OCI-M1 (cell line): ENCODE results near the gene C10orf67.

Experiments used
- DNase-seq: peaks from one replicate; lab custom pipeline; 2025; lab: John Stamatoyannopoulos, UW

Gene C10orf67

GRCh38 chr10:23195846-23196600 is 148.6 kb downstream of the C10orf67 start:
- DNase-seq, result no peak

GRCh38 chr10:23194966-23195845 is 149.4 kb downstream of the C10orf67 start:
- no peak for DNase-seq

GRCh38 chr10:23194471-23194965 is 150.1 kb downstream of the C10orf67 start:
- no peak for DNase-seq

- DNase-seq, result no peak
Observed at GRCh38 chr10:23193435-23194074, 151.0 kb downstream of the C10orf67 start.

DNA sequence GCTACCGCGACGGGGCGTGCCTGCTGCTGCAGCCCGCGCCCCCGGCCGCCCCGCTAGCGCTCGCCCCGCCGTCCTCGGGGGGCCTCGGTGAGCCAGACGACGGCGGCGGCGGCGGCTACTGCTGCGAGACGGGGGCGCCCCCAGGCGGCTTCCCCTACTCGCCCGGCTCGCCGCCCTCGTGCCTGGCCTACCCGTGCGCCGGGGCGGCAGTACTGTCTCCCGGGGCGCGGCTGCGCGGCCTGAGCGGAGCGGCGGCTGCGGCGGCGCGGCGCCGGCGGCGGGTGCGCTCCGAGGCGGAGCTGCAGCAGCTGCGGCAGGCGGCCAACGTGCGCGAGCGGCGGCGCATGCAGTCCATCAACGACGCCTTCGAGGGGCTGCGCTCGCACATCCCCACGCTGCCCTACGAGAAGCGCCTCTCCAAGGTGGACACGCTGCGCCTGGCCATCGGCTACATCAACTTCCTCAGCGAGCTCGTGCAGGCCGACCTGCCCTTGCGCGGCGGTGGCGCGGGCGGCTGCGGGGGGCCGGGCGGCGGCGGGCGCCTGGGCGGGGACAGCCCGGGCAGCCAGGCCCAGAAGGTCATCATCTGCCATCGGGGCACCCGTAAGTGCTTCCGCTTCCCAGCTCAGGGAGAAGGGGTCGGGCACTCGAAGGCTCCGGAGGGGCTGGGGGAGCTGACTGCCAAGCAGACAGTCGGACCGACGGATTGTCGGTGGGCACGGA is 151.7 kb downstream of the C10orf67 start:
- DNase-seq, result no peak

- DNase-seq, result no peak
Observed at GRCh38 chr10:23191764-23192711, 152.6 kb downstream of the C10orf67 start, which contains the start of gene PTF1A. Gene PTF1A, plus strand, starts transcription at chr10:23192312. Its CDS starts 219 bp downstream, at chr10:23192531.

DNA sequence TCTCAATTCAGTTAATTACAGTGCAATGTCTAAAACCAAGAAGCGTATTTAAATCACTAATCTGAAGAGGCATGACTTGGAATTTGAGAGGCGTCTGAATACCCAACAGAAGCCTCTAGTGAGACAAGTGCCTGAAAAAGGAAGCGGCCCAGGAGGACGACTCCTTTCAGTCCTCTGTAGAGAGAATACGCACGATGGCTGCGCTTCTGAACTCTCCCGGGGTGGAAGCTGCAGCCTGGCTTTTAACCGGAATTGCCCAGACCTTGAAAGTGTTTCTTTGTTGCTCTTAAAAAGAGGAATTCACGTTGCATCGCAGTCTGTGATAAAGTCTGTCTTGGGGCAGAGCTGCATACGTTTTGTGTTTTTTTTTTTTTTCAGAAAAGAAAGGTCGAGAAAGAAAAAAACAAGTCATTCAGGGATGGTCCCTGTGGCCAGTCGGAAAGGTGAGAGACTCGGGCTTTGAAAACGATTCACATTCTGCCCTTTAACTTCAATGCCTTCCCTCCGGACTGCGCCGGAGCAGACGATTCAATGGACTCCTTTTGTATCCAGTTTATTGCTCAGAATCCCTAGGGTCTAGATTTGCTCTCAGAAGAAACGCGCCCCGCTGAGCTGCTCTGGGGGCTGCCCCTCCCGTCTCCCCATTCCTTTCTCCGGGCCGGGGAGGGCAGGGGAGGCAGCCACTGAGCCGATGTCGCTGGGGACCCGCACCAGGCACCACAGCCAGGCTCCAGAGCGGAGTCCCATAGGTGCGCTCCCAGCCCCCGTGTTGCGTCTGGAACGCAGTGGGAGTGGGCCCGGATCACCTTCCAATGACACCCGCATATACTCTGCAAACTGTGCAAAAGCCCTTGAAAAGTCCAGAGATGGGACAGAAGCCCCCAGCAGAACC is 153.5 kb downstream of the C10orf67 start:
- DNase-seq, result no peak

GRCh38 chr10:23189024-23189423 is 155.6 kb downstream of the C10orf67 start:
- DNase-seq, result no peak

DNA sequence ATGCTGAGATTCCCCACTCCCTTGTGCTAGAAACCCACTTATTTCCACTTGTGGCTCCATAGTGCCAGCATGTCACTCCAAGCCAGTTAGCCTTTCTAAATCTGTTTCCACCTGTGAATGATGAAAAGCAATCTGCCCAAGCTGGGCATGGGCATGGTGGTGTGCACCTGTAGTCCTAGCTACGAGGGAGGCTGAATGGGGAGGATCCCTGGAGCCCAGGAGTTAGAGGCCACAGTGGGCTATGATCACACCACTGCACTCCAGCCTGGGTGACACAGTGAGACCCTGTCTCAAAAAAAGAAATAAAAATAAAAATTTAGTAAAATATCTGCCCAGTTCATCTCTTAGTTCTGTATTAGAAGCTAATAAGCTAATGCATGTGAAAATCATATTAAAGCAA is 157.4 kb downstream of the C10orf67 start:
- DNase-seq, result no peak

- no peak for DNase-seq
Observed at GRCh38 chr10:23186697-23187096, 157.9 kb downstream of the C10orf67 start.

DNA sequence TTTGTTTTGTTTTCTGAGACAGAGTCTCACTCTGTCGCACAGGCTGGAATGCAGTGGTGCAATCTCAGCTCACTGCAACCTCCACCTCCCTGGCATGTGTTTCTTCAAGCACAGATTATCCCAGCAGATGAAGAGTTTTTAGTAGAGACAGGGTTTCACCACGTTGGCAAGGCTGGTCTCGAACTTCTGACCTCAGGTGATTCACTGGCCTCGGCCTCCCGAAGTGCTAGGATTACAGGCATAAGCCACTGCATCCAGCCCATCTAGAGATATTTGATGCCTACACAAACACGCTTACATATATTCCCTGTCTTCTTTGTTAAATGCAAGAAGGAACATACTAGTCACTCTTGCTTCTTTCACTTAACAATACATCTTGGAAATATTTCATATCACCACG is 158.4 kb downstream of the C10orf67 start:
- DNase-seq, result no peak

- no peak for DNase-seq
Observed at GRCh38 chr10:23174977-23175512, 169.6 kb downstream of the C10orf67 start.

GRCh38 chr10:23174074-23174976 is 170.3 kb downstream of the C10orf67 start:
- DNase-seq, result no peak

DNA sequence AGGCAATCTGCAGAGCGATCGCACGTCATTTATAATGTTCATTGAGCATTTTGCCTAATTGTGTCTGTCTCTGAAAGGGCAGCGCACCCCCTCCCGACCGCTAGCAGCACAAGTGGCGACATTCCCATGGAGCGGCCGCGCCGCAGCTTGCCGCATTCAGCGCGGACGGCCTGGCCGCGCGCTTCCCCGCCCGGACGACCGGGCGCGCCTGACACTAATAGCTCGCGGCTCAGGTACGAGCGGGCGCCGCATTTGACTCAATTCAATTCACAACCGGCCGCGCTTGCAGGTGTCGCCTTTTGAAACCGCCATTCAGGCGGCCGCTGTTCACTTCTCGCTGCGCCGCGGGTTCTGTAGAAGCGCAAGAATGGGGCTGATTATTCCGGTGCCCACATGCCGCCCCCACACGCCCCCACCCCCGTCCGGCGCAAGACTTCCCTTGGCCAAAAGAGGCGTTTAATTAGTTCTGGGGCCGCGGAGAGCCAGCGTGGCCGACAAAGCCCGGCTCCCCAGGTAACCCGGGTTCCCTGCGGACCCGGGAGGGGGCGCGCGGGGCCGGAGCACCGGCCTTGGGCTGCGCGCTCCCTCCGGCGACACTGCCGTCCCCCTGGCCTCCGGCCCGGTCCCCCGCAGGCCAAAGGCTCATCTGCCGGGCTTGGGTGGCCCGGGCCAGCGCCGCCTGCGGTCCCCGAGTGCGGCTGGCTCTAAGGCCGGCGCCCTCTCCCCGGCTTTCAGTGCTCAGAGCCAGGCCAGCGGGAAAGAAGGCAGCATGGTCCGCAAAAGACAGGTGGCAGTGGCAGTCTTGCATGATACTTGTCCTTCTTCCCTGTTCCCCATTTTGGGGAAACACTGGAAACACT is 171.2 kb downstream of the C10orf67 start:
- no peak for DNase-seq

DNA sequence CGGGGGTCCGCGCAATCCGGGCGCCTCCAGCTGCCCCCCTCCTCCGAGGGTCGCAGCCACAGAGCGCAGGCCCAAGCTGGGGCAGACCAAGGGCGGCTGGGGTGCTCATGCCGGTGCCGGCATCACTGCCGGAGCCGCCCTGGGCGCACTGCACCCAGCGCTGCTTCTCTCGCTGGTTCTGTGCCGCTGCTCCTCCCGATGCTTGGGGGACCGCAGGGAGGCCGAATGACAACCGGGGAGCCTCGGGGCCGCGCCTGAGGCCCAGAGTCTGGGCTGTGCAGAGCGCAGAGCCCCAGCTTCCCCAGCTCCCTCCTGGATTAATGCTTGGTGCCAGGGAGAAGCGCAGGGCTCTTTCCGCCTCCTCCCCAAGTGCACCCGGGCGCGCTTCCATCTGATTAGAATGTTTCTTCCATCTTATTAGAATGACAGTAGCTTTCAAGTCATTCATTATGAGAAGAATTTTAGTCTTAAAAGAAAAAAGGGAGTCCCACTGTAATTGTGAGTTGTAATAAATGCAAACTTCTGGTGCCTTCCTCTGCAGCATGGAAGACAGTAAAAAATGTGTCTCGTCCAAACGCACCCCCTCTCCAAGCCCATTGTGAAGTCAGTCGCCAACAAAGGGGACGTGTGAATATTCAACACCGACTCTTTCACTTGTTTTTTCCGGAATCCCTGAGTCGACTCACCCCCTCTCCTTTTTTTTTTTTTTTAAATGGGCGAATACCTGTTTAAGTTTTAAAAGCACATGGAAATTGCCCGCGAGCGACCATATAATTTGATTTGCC is 172.0 kb downstream of the C10orf67 start:
- DNase-seq, result no peak

GRCh38 chr10:23171232-23171876 is 173.2 kb downstream of the C10orf67 start:
- no peak for DNase-seq
